CD4-positive, alpha-beta memory T cell (primary cell): ENCODE results near the gene RSPRY1. TPM values are rescaled to one million over a fixed set of nuclear protein-coding genes. Genes with fewer than 3 reads are reported as not detected.
"Not testable (repeated sequence)": the region's sequence is repeated elsewhere in the genome, so short reads cannot be mapped to it uniquely, and the experiment has no call there.

Source experiments
- CTCF ChIA-PET: fragments of 350-600 bp; sonication (Branson Sonifier 250); formaldehyde crosslinking; loops from one replicate; lab custom pipeline; 2021; ENCODE audit warnings: inconsistent platforms; ENCODE audit not compliant: partially characterized antibody; lab: Charles Lee
- POLR2A ChIA-PET: fragments of 350-600 bp; sonication (Branson Sonifier 250); formaldehyde crosslinking; loops from one replicate; lab custom pipeline; 2021; ENCODE audit not compliant: partially characterized antibody; lab: Charles Lee
- DNase-seq, 5 donors: peaks; one replicate each; pipeline versions ENCODE4 v3.0.0 to v3.0.0-alpha.2; 2020 to 2022; ENCODE audit warnings: mixed read lengths in 1 of 5
- H3K27ac ChIP-seq: one replicate; pipeline ENCODE4 v1.7.0; 2013; ENCODE audit warnings: low read depth, low read length
- H3K27me3 ChIP-seq: 2 replicates; pipeline ENCODE4 v1.7.0; 2013; ENCODE audit warnings: mild to moderate bottlenecking, low read length, moderate library complexity; ENCODE audit not compliant: insufficient read depth
- H3K36me3 ChIP-seq: 2 replicates; pipeline ENCODE4 v1.7.0; 2013; ENCODE audit warnings: mild to moderate bottlenecking, low read length, moderate library complexity; ENCODE audit not compliant: insufficient read depth
- H3K4me1 ChIP-seq: 2 replicates; pipeline ENCODE4 v1.7.0; 2013; ENCODE audit warnings: mild to moderate bottlenecking, low read length, moderate library complexity; ENCODE audit not compliant: insufficient read depth
- H3K4me3 ChIP-seq, 2 donors: one replicate each; pipeline ENCODE4 v1.7.0; 2013; ENCODE audit warnings: low read length in 2 of 2, mild to moderate bottlenecking in 1 of 2
- H3K9me3 ChIP-seq, 2 donors: one replicate each; pipeline ENCODE4 v1.7.0; 2013; ENCODE audit warnings: low read length in 2 of 2, control low read depth in 1 of 2; ENCODE audit not compliant: control insufficient read depth in 1 of 2
- H3K27ac Mint-ChIP-seq, 7 donors: one replicate each; pipeline ENCODE4 v1.8.0; 2020 to 2021; ENCODE audit warnings: mixed read lengths in 7 of 7, mild to moderate bottlenecking in 6 of 7, inconsistent platforms in 3 of 7, moderate library complexity in 3 of 7
- H3K27me3 Mint-ChIP-seq, 2 donors: one replicate each; pipeline ENCODE4 v1.8.0; 2020 to 2021; ENCODE audit warnings: mixed read lengths in 2 of 2
- H3K36me3 Mint-ChIP-seq, 2 donors: one replicate each; pipeline ENCODE4 v1.8.0; 2020 to 2021; ENCODE audit warnings: mixed read lengths in 2 of 2, inconsistent platforms in 1 of 2, mild to moderate bottlenecking in 1 of 2
- H3K4me1 Mint-ChIP-seq, 4 donors: one replicate each; pipeline ENCODE4 v1.8.0; 2020 to 2021; ENCODE audit warnings: mixed read lengths in 4 of 4, mild to moderate bottlenecking in 1 of 4
- H3K4me3 Mint-ChIP-seq, 8 donors: one replicate each; pipeline ENCODE4 v1.8.0; 2020 to 2021; ENCODE audit warnings: mixed read lengths in 8 of 8, mild to moderate bottlenecking in 7 of 8, moderate library complexity in 6 of 8, inconsistent platforms in 3 of 8
- H3K9me3 Mint-ChIP-seq, 8 donors: one replicate each; pipeline ENCODE4 v1.8.0; 2020 to 2021; ENCODE audit warnings: mixed read lengths in 8 of 8, mild to moderate bottlenecking in 5 of 8, inconsistent platforms in 3 of 8, moderate library complexity in 1 of 8
- intact Hi-C: fragments of 100-400 bp; cut with micrococcal nuclease; formaldehyde crosslinking; loops from one replicate; pipeline ENCODE4 v1.15.1; 2023
- polyA plus RNA-seq, 2 donors: library from polyadenylated mRNA; unstranded; fragments of 300-500 nt; fragmentation: Illumina TruSeq; gene quantifications; one replicate each; pipeline ENCODE4 v1.2.3, GENCODE V29; 2021
- total RNA-seq, 2 experiments: library from RNA; stranded (reverse); gene quantifications; one replicate each; pipeline ENCODE4 v1.2.3, GENCODE V29; 2021

RSPRY1 gene
- total and polyA plus RNA-seq, 4 experiments from 2014 or later, result 28.5 to 38.0 (median 33.4) TPM

GRCh38 chr16:57191056-57191571, 5.0 kb downstream of the RSPRY1 start:
- H3K36me3 ChIP-seq, result no peaks in the 10 kb centered on the region
- peaks cover 23% of the 10 kb centered on the region for H3K4me1 ChIP-seq
- no peak overlapping the region for H3K27ac ChIP-seq
- H3K27ac Mint-ChIP-seq, result peak overlapping the region in 1 of 7 donors; percentile 55
- H3K9me3 Mint-ChIP-seq, result no peaks in the 10 kb centered on the region
- intact Hi-C loops, result no loop called here
- no peaks in the 10 kb centered on the region for H3K27me3 ChIP-seq
- peaks cover 0 to 21% of the 10 kb centered on the region in 2 donors for H3K36me3 Mint-ChIP-seq
- H3K4me1 Mint-ChIP-seq, result peaks cover 33 to 64% (median 42%) of the 10 kb centered on the region in 4 donors
- H3K4me3 Mint-ChIP-seq, result peak overlapping the region in 1 of 8 donors; percentile 47
- no peaks in the 10 kb centered on the region for H3K27me3 Mint-ChIP-seq
- DNase-seq, result no peak
- ChIA-PET POLR2A (no interaction called here), CTCF (interaction anchor here (1.5 kb wide), 1 partner anchor 107 kb away, joined by 5 read pairs; no protein-coding TSS in a partner anchor)
- no peak overlapping the region for H3K4me3 ChIP-seq
- no peaks in the 10 kb centered on the region for H3K9me3 ChIP-seq

- no peak overlapping the region for H3K4me3 Mint-ChIP-seq
- POLR2A ChIA-PET, result no interaction called here
- no peaks in the 10 kb centered on the region for H3K9me3 Mint-ChIP-seq
These were observed 6.0 kb downstream of the RSPRY1 start for GRCh38 chr16:57192146-57192545.

GRCh38 chr16:57192720-57193486, 6.8 kb downstream of the RSPRY1 start:
- intact Hi-C loops, result no loop called here
- Histone ChIP-seq H3K27ac (no peak overlapping the region), H3K27me3 (no peaks in the 10 kb centered on the region), H3K4me3 (no peak overlapping the region), H3K4me1 (peaks cover 13% of the 10 kb centered on the region), H3K9me3 (no peaks in the 10 kb centered on the region), H3K36me3 (no peaks in the 10 kb centered on the region)
- H3K36me3 Mint-ChIP-seq, result peaks cover 0 to 14% of the 10 kb centered on the region in 2 donors
- peaks cover 30 to 58% (median 35%) of the 10 kb centered on the region in 4 donors for H3K4me1 Mint-ChIP-seq
- no peak for DNase-seq
- no peak overlapping the region for H3K27ac Mint-ChIP-seq
- POLR2A ChIA-PET, result no interaction called here
- H3K27me3 Mint-ChIP-seq, result no peaks in the 10 kb centered on the region
- H3K9me3 Mint-ChIP-seq, result no peaks in the 10 kb centered on the region
- CTCF ChIA-PET, result no interaction called here
- H3K4me3 Mint-ChIP-seq, result no peak overlapping the region

More at GRCh38 chr16:57192146-57192545, 6.0 kb downstream of the RSPRY1 start:
- peaks cover 21% of the 10 kb centered on the region for H3K4me1 ChIP-seq
- H3K9me3 ChIP-seq, result no peaks in the 10 kb centered on the region
- DNase-seq, result no peak
- Mint-ChIP-seq H3K27me3 (no peaks in the 10 kb centered on the region), H3K4me1 (peaks cover 37 to 66% (median 43%) of the 10 kb centered on the region in 4 donors), H3K27ac (no peak overlapping the region), H3K36me3 (peaks cover 0 to 19% of the 10 kb centered on the region in 2 donors)
- H3K4me3 ChIP-seq, result no peak overlapping the region
- H3K36me3 ChIP-seq, result no peaks in the 10 kb centered on the region
- intact Hi-C loops, result no loop called here
- no peak overlapping the region for H3K27ac ChIP-seq
- CTCF ChIA-PET, result no interaction called here
- H3K27me3 ChIP-seq, result no peaks in the 10 kb centered on the region

GRCh38 chr16:57194512-57194911, 8.4 kb downstream of the RSPRY1 start:
- Mint-ChIP-seq H3K9me3 (no peaks in the 10 kb centered on the region), H3K36me3 (peaks cover 4 to 14% of the 10 kb centered on the region in 2 donors), H3K4me3 (no peak overlapping the region), H3K4me1 (peaks cover 24 to 51% (median 31%) of the 10 kb centered on the region in 4 donors), H3K27me3 (no peaks in the 10 kb centered on the region), H3K27ac (peak overlapping the region in 1 of 7 donors; percentile 42)
- Histone ChIP-seq H3K27ac (no peak overlapping the region), H3K27me3 (no peaks in the 10 kb centered on the region), H3K36me3 (no peaks in the 10 kb centered on the region), H3K4me3 (no peak overlapping the region), H3K4me1 (peaks cover 5% of the 10 kb centered on the region), H3K9me3 (no peaks in the 10 kb centered on the region)
- intact Hi-C loops, result no loop called here
- ChIA-PET CTCF (interaction anchor here (1.1 to 1.6 kb wide), 2 partner anchors 71 to 101 kb away, joined by 3 to 4 read pairs; partner anchors contain the start of gene CPNE2), POLR2A (interaction anchor here (1.0 kb wide), 1 partner anchor 9 kb away, joined by 3 read pairs; the partner anchor contains the start of gene PSME3IP1)
- no peak for DNase-seq

- Mint-ChIP-seq H3K27me3 (no peaks in the 10 kb centered on the region), H3K9me3 (no peaks in the 10 kb centered on the region), H3K27ac (peak overlapping the region in 1 of 7 donors; percentile 27), H3K4me3 (no peak overlapping the region), H3K36me3 (peaks cover 4 to 9% of the 10 kb centered on the region in 2 donors), H3K4me1 (peaks cover 20 to 37% (median 24%) of the 10 kb centered on the region in 4 donors)
- no peaks in the 10 kb centered on the region for H3K36me3 ChIP-seq
- H3K4me1 ChIP-seq, result no peaks in the 10 kb centered on the region
- no peak overlapping the region for H3K4me3 ChIP-seq
- no peak overlapping the region for H3K27ac ChIP-seq
- CTCF ChIA-PET, result no interaction called here
- intact Hi-C loops, result no loop called here
- H3K27me3 ChIP-seq, result no peaks in the 10 kb centered on the region
- POLR2A ChIA-PET, result interaction anchor here (1.7 kb wide), 1 partner anchor 11 kb away, joined by 4 read pairs; the partner anchor contains the start of gene PSME3IP1
- no peaks in the 10 kb centered on the region for H3K9me3 ChIP-seq
- no peak for DNase-seq
These were observed 10.2 kb downstream of the RSPRY1 start for GRCh38 chr16:57196286-57196685.

GRCh38 chr16:57196753-57197152, 10.6 kb downstream of the RSPRY1 start:
- Mint-ChIP-seq H3K4me1 (peaks cover 18 to 37% (median 22%) of the 10 kb centered on the region in 4 donors), H3K4me3 (no peak overlapping the region), H3K27me3 (no peaks in the 10 kb centered on the region), H3K27ac (no peak overlapping the region), H3K36me3 (peaks cover 4 to 9% of the 10 kb centered on the region in 2 donors), H3K9me3 (no peaks in the 10 kb centered on the region)
- no peaks in the 10 kb centered on the region for H3K4me1 ChIP-seq
- DNase-seq, result no peak
- H3K9me3 ChIP-seq, result no peaks in the 10 kb centered on the region
- ChIA-PET POLR2A (interaction anchor here (1.7 kb wide), 1 partner anchor 11 kb away, joined by 4 read pairs; the partner anchor contains the start of gene PSME3IP1), CTCF (no interaction called here)
- intact Hi-C loops, result no loop called here
- no peak overlapping the region for H3K27ac ChIP-seq
- H3K4me3 ChIP-seq, result no peak overlapping the region
- no peaks in the 10 kb centered on the region for H3K27me3 ChIP-seq
- H3K36me3 ChIP-seq, result no peaks in the 10 kb centered on the region

- H3K36me3 ChIP-seq, H3K27ac ChIP-seq, H3K27ac Mint-ChIP-seq, intact Hi-C loops, H3K4me3 Mint-ChIP-seq, H3K4me3 ChIP-seq, H3K4me1 ChIP-seq, DNase-seq, H3K9me3 Mint-ChIP-seq, H3K27me3 ChIP-seq, POLR2A ChIA-PET, H3K27me3 Mint-ChIP-seq, H3K9me3 ChIP-seq, CTCF ChIA-PET: not testable (repeated sequence)
- Mint-ChIP-seq H3K36me3 (peaks cover 11 to 16% of the 10 kb centered on the region in 2 donors), H3K4me1 (peaks cover 13 to 20% (median 14%) of the 10 kb centered on the region in 4 donors)
These were observed 14.2 kb downstream of the RSPRY1 start for GRCh38 chr16:57200321-57200720.
